AG09309 (cell line): ENCODE results near the gene MAP1B.

Source experiments
- DNase-seq: peaks from one replicate; pipeline ENCODE4 v3.0.0-alpha.2; 2010; ENCODE audit warnings: low read depth
- H3K4me3 ChIP-seq: 2 replicates; pipeline ENCODE4 v1.5.1; 2011; ENCODE audit warnings: mild to moderate bottlenecking, low read depth, low read length, moderate library complexity; ENCODE audit not compliant: control insufficient read depth
- CTCF ChIP-seq: IDR thresholded peaks from 2 replicates; pipeline ENCODE4 v1.5.1; 2011; ENCODE audit warnings: mild to moderate bottlenecking, low read depth, low read length, inconsistent platforms; ENCODE audit not compliant: insufficient read depth, control insufficient read depth; ENCODE audit errors: missing control alignments

The MAP1B gene

GRCh38 chr5:72134226-72134899 is 27.1 kb downstream of the MAP1B start:
- DNase-seq: no peak
- no peak for TF ChIP-seq CTCF
- H3K4me3 ChIP-seq: no peak overlapping the region

DNA sequence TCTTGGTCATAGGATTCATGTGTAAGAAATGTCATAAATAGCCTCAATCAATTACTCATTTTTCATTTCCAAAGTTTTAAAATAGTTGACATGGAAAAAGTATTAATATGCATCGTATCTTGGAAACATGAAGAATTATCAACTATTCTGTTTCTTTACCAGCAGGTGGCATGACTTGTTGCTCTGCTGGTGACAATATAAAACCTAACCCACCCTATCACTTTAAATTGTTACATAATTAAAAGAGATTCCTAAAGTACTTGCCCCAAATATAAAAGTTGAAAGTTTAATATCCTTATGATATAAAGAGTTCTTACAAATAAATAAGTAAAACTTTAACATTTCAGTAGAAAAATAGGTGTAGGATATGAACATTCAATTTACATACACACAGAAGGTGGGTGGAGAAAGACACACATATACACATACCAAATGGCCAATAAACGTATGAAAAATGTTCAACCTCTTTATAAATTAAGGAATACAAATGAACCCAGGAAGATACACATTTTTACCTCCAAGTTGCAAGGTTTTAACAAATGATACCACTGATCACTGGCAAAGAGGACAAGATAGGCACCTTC is 30.6 kb downstream of the MAP1B start:
- peak; percentile 36 for TF ChIP-seq CTCF
- no peak overlapping the region for H3K4me3 ChIP-seq
- no peak for DNase-seq

DNA sequence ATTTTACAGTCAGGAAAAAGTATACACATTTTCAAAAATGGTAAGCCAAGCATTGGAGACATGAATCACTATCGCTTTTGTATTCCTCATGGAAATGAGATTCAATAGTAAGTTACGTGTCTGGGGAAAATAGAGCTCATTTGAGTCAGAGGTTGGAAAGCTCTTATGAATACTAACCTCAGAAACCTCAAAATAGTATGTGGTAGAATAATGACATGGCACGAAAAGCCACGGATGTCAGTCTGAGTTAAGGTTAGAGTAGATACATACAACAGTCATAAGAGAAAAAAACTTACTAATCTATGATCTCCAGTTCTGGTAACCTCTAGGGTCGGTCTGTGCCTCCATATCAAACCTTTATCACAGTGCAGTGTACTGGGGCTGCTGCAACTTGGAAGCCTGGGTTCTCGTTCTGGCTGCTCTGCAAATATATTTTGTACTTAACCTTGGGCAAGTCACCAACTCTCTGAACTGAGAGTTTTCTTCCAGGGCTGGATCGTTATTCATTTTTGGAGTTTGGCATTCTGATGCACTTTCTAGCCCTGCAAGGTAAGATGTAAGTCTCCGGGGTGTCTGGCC is 31.8 kb downstream of the MAP1B start:
- peak; percentile 88 for DNase-seq
- H3K4me3 ChIP-seq: no peak overlapping the region
- no peak for TF ChIP-seq CTCF

- no peak for DNase-seq
- no peak overlapping the region for H3K4me3 ChIP-seq
- TF ChIP-seq CTCF: no peak
Observed at GRCh38 chr5:72140711-72141110, 33.4 kb downstream of the MAP1B start.

DNA sequence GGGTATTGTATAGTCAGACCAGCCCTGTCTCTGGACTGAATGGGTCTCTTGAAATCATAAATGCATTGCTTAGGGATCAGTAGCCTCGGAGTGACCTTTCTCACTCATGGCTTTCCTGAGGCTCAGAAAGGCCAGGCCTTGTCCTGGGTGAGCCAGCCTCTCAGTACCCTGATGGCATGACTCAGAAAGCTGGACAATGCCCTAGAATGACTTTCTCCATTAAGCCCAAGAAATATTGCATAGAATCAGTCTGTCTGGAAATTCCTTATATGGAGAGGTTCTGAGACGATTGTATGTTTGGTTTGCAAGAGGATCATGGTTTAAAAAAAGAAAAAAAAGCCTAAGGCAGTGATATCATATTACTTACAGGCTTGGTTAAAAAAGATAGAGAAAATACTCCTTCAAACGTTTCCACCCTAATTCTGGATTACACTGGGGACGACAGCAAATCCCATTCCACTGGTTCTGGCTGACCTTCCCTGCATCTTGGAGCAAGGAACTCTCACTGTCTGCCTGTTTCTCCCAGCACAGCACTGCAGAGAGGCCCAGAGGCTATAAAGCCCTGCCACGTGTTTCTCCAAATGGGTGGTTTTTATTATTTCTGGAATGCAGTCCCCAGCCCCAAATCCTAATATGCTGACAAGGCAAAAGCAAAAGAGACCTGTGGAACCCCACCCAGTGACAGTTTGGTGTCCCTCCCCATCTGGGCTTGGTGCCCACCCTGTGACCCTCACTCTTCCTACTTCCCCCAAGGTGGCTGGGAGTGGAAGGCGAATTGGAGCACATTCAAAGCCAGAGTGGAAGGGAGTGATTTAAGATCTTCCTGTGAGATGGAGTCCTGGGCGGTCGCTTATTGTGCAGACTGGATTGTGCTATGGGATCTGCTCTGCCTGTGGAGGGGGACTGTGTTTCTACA is 34.4 kb downstream of the MAP1B start:
- DNase-seq: peak; percentile 84
- H3K4me3 ChIP-seq: no peak overlapping the region
- no peak for TF ChIP-seq CTCF

DNA sequence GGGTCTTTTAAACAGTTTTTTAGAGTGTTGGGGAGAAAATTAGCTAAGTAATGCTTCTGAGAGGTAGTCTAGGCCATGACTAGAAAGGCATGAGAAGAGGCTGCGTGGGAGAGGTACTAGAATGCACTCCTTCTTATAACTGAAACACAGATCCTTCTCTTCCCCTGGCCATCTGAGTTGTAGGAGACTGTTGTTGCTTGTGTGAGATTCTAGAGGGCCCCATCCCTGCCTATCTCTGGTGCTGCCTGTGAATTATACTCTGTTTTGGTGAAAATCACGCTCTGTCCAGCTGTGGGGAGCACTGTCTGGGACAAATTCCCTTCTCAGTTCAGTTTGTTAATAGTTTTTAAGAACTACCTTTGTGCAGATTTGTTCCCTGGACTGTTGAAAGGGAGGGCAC is 37.5 kb downstream of the MAP1B start:
- no peak overlapping the region for H3K4me3 ChIP-seq
- no peak for DNase-seq
- no peak for TF ChIP-seq CTCF
